ENCODE measurements around the gene TGM1. TPM values are rescaled to one million over a fixed set of nuclear protein-coding genes. Genes with fewer than 3 reads are reported as not detected.

The TGM1 gene
- total and polyA plus RNA-seq, 12 donors = 0.28 to 2.7 (median 0.89) TPM; not detected in 1

GRCh38 chr14:24251880-24252288 lies 11.1 kb downstream of the TGM1 start:
- H3K27ac ChIP-seq = no peak overlapping the region
- 91 to 100% (median 98%) methylated on average over 1 of the region's 1 CpG for WGBS, 4 donors
- DNase-seq = no peak

GRCh38 chr14:24250354-24250753 lies 12.6 kb downstream of the TGM1 start:
- Histone ChIP-seq H3K27me3 (no peaks in the 10 kb centered on the region), H3K4me1 (replicated peaks in 1 of 2) (no peaks in the 10 kb centered on the region), H3K36me3 (replicated peaks in 1 of 2) (no peaks in the 10 kb centered on the region), H3K9me3 (replicated peaks in 1 of 3) (no peaks in the 10 kb centered on the region), H3K27ac (no peak overlapping the region), H3K4me3 (no peak overlapping the region)
- no peak for DNase-seq
- intact Hi-C loops (cut with DNase I) = no loop called here
- no peak for TF ChIP-seq CTCF (IDR thresholded peaks at IDR 0.05)
- 57 to 72% (median 62%) methylated on average over 4 of the region's 4 CpGs for WGBS, 4 donors

More at GRCh38 chr14:24251880-24252288, 11.1 kb downstream of the TGM1 start:
- no peak for TF ChIP-seq CTCF (IDR thresholded peaks at IDR 0.05)
- no peak for TF ChIP-seq POLR2A (IDR thresholded peaks at IDR 0.05)
- H3K9me3 ChIP-seq (replicated peaks in 1 of 3) = no peaks in the 10 kb centered on the region
- no peak overlapping the region for H3K4me3 ChIP-seq
- no peaks in the 10 kb centered on the region for H3K27me3 ChIP-seq
- no peaks in the 10 kb centered on the region for H3K4me1 ChIP-seq (replicated peaks in 1 of 2)
- intact Hi-C loops (cut with DNase I) = no loop called here
- no peaks in the 10 kb centered on the region for H3K36me3 ChIP-seq (replicated peaks in 1 of 2)

- Histone ChIP-seq H3K4me3 (no peak overlapping the region), H3K27ac (no peak overlapping the region), H3K4me1 (replicated peaks in 1 of 2) (no peaks in the 10 kb centered on the region), H3K27me3 (no peaks in the 10 kb centered on the region), H3K9me3 (replicated peaks in 1 of 3) (no peaks in the 10 kb centered on the region), H3K36me3 (replicated peaks in 1 of 2) (no peaks in the 10 kb centered on the region)
- WGBS, 4 donors = 64 to 76% (median 71%) methylated on average over 10 to 13 of the region's 13 CpGs
- intact Hi-C loops (cut with DNase I) = loop anchor here in 1 of 2 donors (10.0 kb wide), 1 partner anchor 55 kb away; the partner anchor contains the start of gene CIDEB
- TF ChIP-seq CTCF (IDR thresholded peaks at IDR 0.05) (no peak), POLR2A (IDR thresholded peaks at IDR 0.05) (no peak)
- no peak for DNase-seq
Observed at GRCh38 chr14:24249230-24250021, 13.6 kb downstream of the TGM1 start.

- DNase-seq = peak in 1 of 7 donors; percentile 2
- Histone ChIP-seq H3K9me3 (replicated peaks in 1 of 3) (no peaks in the 10 kb centered on the region), H3K36me3 (replicated peaks in 1 of 2) (no peaks in the 10 kb centered on the region), H3K27ac (no peak overlapping the region), H3K4me1 (replicated peaks in 1 of 2) (peaks cover 0 to 4% of the 10 kb centered on the region in 2 donors), H3K4me3 (no peak overlapping the region), H3K27me3 (no peaks in the 10 kb centered on the region)
- TF ChIP-seq POLR2A (IDR thresholded peaks at IDR 0.05) = no peak
- TF ChIP-seq CTCF (IDR thresholded peaks at IDR 0.05) = no peak
- 63 to 73% (median 65%) methylated on average over 7 of the region's 7 CpGs for WGBS, 4 donors
- intact Hi-C loops (cut with DNase I) = loop anchor here in 1 of 2 donors (10.0 kb wide), 1 partner anchor 57 kb away; the partner anchor contains the start of gene CIDEB
Observed at GRCh38 chr14:24247422-24247821, 15.6 kb downstream of the TGM1 start.
